Activated CD4-positive, alpha-beta T cell treated with anti-CD3 and anti-CD28 coated beads, Interleukin-2, Interleukin-6, amounts not matched to agents 100 ng/mL and 50 ng/mL, durations not matched to agents 16 hours and 8 hours (primary cell): Measurements from ENCODE around the gene MARK1.
A peak's percentile ranks its signal among the peaks of the same experiment; 100 is the strongest.
"Not testable (repeated sequence)": the region's sequence is repeated elsewhere in the genome, so short reads cannot be mapped to it uniquely, and the experiment has no call there.

Source experiments
- DNase-seq: peaks from one replicate; pipeline ENCODE4 v3.0.0-alpha.2; 2020

The MARK1 gene

GRCh38 chr1:220631238-220631815 is 103.4 kb downstream of the MARK1 start:
- no peak for DNase-seq

- DNase-seq: no peak
Measured at GRCh38 chr1:220637759-220638158, 109.8 kb downstream of the MARK1 start.

GRCh38 chr1:220642285-220642684 is 114.3 kb downstream of the MARK1 start:
- DNase-seq: no peak

- DNase-seq: no peak
Measured at GRCh38 chr1:220652995-220653394, 125.1 kb downstream of the MARK1 start.

- no peak for DNase-seq
Measured at GRCh38 chr1:220655509-220655908, 127.6 kb downstream of the MARK1 start.

GRCh38 chr1:220655961-220656740 is 128.2 kb downstream of the MARK1 start:
- DNase-seq: no peak

- DNase-seq: no peak
Measured at GRCh38 chr1:220666349-220666748, 138.4 kb downstream of the MARK1 start.

GRCh38 chr1:220669005-220669404 is 141.1 kb downstream of the MARK1 start:
- no peak for DNase-seq

- DNase-seq: no peak
Measured at GRCh38 chr1:220670365-220670764, 142.4 kb downstream of the MARK1 start.

- no peak for DNase-seq
Measured at GRCh38 chr1:220673921-220674320, 146.0 kb downstream of the MARK1 start.

GRCh38 chr1:220677251-220677650 is 149.3 kb downstream of the MARK1 start:
- no peak for DNase-seq

- peak; percentile 30 for DNase-seq
Measured at GRCh38 chr1:220680085-220680687, 152.2 kb downstream of the MARK1 start.

GRCh38 chr1:220681220-220681880 is 153.4 kb downstream of the MARK1 start:
- DNase-seq: no peak

- no peak for DNase-seq
Measured at GRCh38 chr1:220682901-220683576, 155.1 kb downstream of the MARK1 start.

GRCh38 chr1:220683716-220684115 is 155.8 kb downstream of the MARK1 start:
- DNase-seq: not testable (repeated sequence)

GRCh38 chr1:220684890-220685289 is 157.0 kb downstream of the MARK1 start:
- no peak for DNase-seq

GRCh38 chr1:220685879-220686278 is 157.9 kb downstream of the MARK1 start:
- no peak for DNase-seq

- no peak for DNase-seq
Measured at GRCh38 chr1:220687809-220688208, 159.9 kb downstream of the MARK1 start.

GRCh38 chr1:220689666-220690065 is 161.7 kb downstream of the MARK1 start:
- DNase-seq: no peak

- DNase-seq: peak; percentile 80
Measured at GRCh38 chr1:220690140-220691052, 162.5 kb downstream of the MARK1 start, which contains the start of gene C1orf115. TSS of gene C1orf115 (plus strand) at chr1:220690363. CDS start at chr1:220690403, 40 bp downstream.

GRCh38 chr1:220691053-220691684 is 163.2 kb downstream of the MARK1 start:
- no peak for DNase-seq
